Transverse colon (tissue), 4 donors: Measurements from ENCODE around the gene GABRG3. TPM values are rescaled to one million over a fixed set of nuclear protein-coding genes. Genes with fewer than 3 reads are reported as not detected.

Experiments used
- DNase-seq: peaks from one replicate; pipeline ENCODE4 v3.0.0-alpha.2; 2019
- H3K27ac ChIP-seq, 4 donors: fragments of 200-600 bp; sonication (generic); 2 replicates each; pipeline ENCODE4 v1.5.1; 2016 to 2018; ENCODE audit warnings: inconsistent platforms in 4 of 4
- H3K27me3 ChIP-seq: fragments of 200-600 bp; sonication (generic); 2 replicates; pipeline ENCODE4 v1.5.1; 2017; ENCODE audit warnings: inconsistent platforms
- H3K36me3 ChIP-seq, 4 donors: fragments of 200-600 bp; sonication (generic); 2 replicates each; pipeline ENCODE4 v1.5.1; 2017 to 2019; ENCODE audit warnings: inconsistent platforms in 4 of 4
- H3K4me1 ChIP-seq, 4 donors: fragments of 200-600 bp; sonication (generic); 2 replicates each; pipeline ENCODE4 v1.5.1; 2017 to 2020; ENCODE audit warnings: inconsistent platforms in 4 of 4
- H3K4me3 ChIP-seq, 4 donors: fragments of 200-600 bp; sonication (generic); 1 replicate in 1 of 4; 2 replicates in 3 of 4; pipeline versions ENCODE4 v1.5.1 to v1.6.1; 2017 to 2019; ENCODE audit warnings: inconsistent platforms in 4 of 4
- H3K9me3 ChIP-seq, 2 donors: fragments of 200-600 bp; sonication (generic); 2 replicates each; pipeline ENCODE4 v1.5.1; 2017 to 2019; ENCODE audit warnings: inconsistent platforms in 2 of 2
- EP300 ChIP-seq: sonication (generic); formaldehyde crosslinking; IDR thresholded peaks from one replicate; pipeline ENCODE4 v1.6.1; 2017; ENCODE audit warnings: antibody characterized with exemption, low read depth
- POLR2A ChIP-seq: fragments of 450-650 bp; IDR thresholded peaks from one replicate; pipeline ENCODE4 v1.6.1; 2016; ENCODE audit warnings: antibody characterized with exemption, mild to moderate bottlenecking, moderate library complexity
- POLR2AphosphoS5 ChIP-seq, 3 donors: sonication (generic); formaldehyde crosslinking; IDR thresholded peaks; one replicate each; pipeline ENCODE4 v1.6.1; 2016; ENCODE audit warnings: antibody characterized with exemption in 3 of 3
- WGBS, 2 donors: methylation state at CpG; one replicate each; pipeline ENCODE4 v1.1.5; 2018; ENCODE audit warnings: low coverage in 1 of 2; 5-methylcytosine and 5-hydroxymethylcytosine counted together
- in situ Hi-C, 4 donors: fragments of 200-750 bp; cut with MboI; loops; one replicate each; pipeline versions ENCODE4 v1.15.0 to v1.15.1; 2017; ENCODE audit warnings: low sequenced_read_pairs in 3 of 4, low pct_ligation_motif_present in 1 of 4, low pct_unique_long_range_greater_than_20kb in 1 of 4
- intact Hi-C: fragments of 100-400 bp; cut with DNase I; formaldehyde crosslinking; loops from one replicate; pipeline ENCODE4 v1.15.1; 2023; ENCODE audit warnings: low total_unique reads
- total RNA-seq, 4 donors: library from RNA; depleted of rRNA; stranded (reverse); fragments of >200 nt; gene quantifications; one replicate each; pipeline ENCODE4 v1.1.0, GENCODE V29; 2016
- TF ChIP-seq, protein P1 (sequence below), 5 experiments: fragments of 200-600 bp in 3 of 5; fragments of 450-650 bp in 2 of 5; sonication (generic) in 3 of 5; IDR thresholded peaks; 1 replicate in 2 of 5; 2 replicates in 3 of 5; pipeline ENCODE4 v1.5.1; 2016 to 2017; ENCODE audit warnings: antibody characterized with exemption in 5 of 5, inconsistent platforms in 3 of 5, mild to moderate bottlenecking in 2 of 5, moderate library complexity in 1 of 5

The GABRG3 gene
- total RNA-seq, 4 donors from 2014 or later: not detected

DNA sequence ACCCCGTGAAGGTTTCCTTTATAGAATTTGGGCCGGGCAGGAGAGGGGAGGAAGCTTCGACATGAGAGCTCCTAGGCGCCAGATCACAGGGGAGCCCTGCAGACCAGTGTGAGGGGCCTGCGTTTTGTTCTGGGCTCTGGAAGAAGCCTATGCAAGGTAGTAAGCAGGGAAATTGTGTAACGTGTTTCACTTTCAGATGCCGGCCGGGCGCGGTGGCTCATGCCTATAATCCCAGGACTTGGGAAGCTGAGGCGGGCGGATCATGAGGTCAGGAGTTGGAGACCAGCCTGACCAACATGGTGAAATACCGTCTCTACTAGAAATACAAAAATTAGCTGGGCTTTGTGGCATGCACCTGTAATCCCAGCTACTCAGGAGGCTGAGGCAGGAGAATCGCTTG is 65.2 kb downstream of the GABRG3 start:
- TF ChIP-seq EP300 (no peak), POLR2AphosphoS5 (IDR thresholded peaks at IDR 0.05) (no peak), POLR2A (no peak)
- TF ChIP-seq, protein P1, sequence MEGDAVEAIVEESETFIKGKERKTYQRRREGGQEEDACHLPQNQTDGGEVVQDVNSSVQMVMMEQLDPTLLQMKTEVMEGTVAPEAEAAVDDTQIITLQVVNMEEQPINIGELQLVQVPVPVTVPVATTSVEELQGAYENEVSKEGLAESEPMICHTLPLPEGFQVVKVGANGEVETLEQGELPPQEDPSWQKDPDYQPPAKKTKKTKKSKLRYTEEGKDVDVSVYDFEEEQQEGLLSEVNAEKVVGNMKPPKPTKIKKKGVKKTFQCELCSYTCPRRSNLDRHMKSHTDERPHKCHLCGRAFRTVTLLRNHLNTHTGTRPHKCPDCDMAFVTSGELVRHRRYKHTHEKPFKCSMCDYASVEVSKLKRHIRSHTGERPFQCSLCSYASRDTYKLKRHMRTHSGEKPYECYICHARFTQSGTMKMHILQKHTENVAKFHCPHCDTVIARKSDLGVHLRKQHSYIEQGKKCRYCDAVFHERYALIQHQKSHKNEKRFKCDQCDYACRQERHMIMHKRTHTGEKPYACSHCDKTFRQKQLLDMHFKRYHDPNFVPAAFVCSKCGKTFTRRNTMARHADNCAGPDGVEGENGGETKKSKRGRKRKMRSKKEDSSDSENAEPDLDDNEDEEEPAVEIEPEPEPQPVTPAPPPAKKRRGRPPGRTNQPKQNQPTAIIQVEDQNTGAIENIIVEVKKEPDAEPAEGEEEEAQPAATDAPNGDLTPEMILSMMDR (IDR thresholded peaks at IDR 0.05): no peak
- no peak for DNase-seq
- Histone ChIP-seq H3K27ac (no peak overlapping the region), H3K4me1 (no peaks in the 10 kb centered on the region), H3K4me3 (no peak overlapping the region), H3K9me3 (peaks cover 3 to 4% of the 10 kb centered on the region in 2 donors), H3K36me3 (no peaks in the 10 kb centered on the region), H3K27me3 (no peaks in the 10 kb centered on the region)
- 67 to 87% methylated on average over 4 to 14 of the region's 14 CpGs for WGBS, 2 donors
- intact Hi-C loops: no loop called here
- in situ Hi-C loops: loop anchor here in 1 of 4 donors (25.0 kb wide), 2 partner anchors 226 to 351 kb away; no protein-coding TSS in a partner anchor

- TF ChIP-seq, protein P1 (IDR thresholded peaks at IDR 0.05): no peak
- TF ChIP-seq POLR2AphosphoS5 (IDR thresholded peaks at IDR 0.05) (no peak), EP300 (no peak), POLR2A (no peak)
- 46 to 55% methylated on average over 2 of the region's 2 CpGs for WGBS, 2 donors
- Histone ChIP-seq H3K4me3 (no peak overlapping the region), H3K36me3 (no peaks in the 10 kb centered on the region), H3K9me3 (peaks cover 0 to 3% of the 10 kb centered on the region in 2 donors), H3K27me3 (no peaks in the 10 kb centered on the region), H3K27ac (no peak overlapping the region), H3K4me1 (no peaks in the 10 kb centered on the region)
- intact Hi-C loops: no loop called here
- DNase-seq: no peak
- in situ Hi-C loops: loop anchor here in 1 of 4 donors (25.0 kb wide), 2 partner anchors 225 to 350 kb away; no protein-coding TSS in a partner anchor
Observed at GRCh38 chr15:27037501-27037900, 66.5 kb downstream of the GABRG3 start.

DNA sequence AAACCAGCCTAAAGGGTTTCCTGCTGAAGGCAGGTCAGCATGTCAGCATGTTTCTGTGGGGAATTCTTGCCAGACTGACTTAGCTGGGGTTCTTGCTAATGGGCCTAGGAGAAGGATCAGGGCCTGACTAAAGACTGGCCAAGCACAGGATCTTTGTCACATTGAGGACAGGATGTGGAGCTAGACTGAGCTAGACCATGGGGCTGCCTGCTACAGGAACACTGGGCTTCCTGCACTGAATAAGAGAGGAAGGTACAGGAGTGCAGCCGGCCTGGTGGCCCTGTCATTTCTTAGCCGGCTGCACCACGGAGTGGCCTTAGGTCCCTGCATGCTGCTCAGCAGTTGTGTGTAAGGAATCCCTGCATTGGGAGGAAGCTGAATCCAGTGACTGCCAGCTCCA is 68.2 kb downstream of the GABRG3 start:
- no peaks in the 10 kb centered on the region for H3K4me1 ChIP-seq
- peaks cover 0 to 3% of the 10 kb centered on the region in 2 donors for H3K9me3 ChIP-seq
- intact Hi-C loops (no loop called here), in situ Hi-C loops (loop anchor here in 1 of 4 donors (25.0 kb wide), 2 partner anchors 223 to 348 kb away; no protein-coding TSS in a partner anchor)
- no peak for DNase-seq
- 65% methylated on average over 3 of the region's 3 CpGs; no CpG with 5 or more reads in 1 of the 2 donors for WGBS, 2 donors
- no peak overlapping the region for H3K27ac ChIP-seq
- H3K36me3 ChIP-seq: no peaks in the 10 kb centered on the region
- H3K27me3 ChIP-seq: no peaks in the 10 kb centered on the region
- no peak overlapping the region for H3K4me3 ChIP-seq
- TF ChIP-seq POLR2A (no peak), POLR2AphosphoS5 (IDR thresholded peaks at IDR 0.05) (no peak)
- TF ChIP-seq, protein P1 (IDR thresholded peaks at IDR 0.05): no peak

DNA sequence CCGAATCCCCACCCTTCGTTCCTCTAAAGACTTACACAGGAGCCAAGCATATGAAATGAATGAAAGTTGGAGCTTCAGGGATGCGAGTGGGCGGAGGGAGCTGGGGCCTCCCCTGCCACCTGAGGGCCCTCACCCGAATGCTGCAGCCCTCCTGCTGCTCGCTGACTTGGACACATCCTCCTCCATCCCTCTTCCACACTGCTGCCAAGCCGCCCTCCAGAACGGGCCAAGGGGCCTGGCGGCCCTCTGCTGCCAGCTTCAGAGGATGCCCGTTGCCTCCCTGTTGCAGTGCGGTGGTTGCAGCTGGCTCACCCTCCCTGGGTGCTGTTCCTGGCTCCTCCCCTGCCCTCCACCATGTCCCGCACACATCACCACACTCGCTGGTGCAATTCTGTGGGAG is 71.2 kb downstream of the GABRG3 start:
- no peaks in the 10 kb centered on the region for H3K9me3 ChIP-seq
- 90% methylated on average over 13 of the region's 13 CpGs; no CpG with 5 or more reads in 1 of the 2 donors for WGBS, 2 donors
- in situ Hi-C loops: loop anchor here in 1 of 4 donors (25.0 kb wide), 2 partner anchors 220 to 345 kb away; no protein-coding TSS in a partner anchor
- H3K4me3 ChIP-seq: no peak overlapping the region
- DNase-seq: no peak
- H3K27me3 ChIP-seq: no peaks in the 10 kb centered on the region
- intact Hi-C loops: no loop called here
- TF ChIP-seq EP300: no peak
- TF ChIP-seq, protein P1 (IDR thresholded peaks at IDR 0.05): no peak
- no peaks in the 10 kb centered on the region for H3K4me1 ChIP-seq
- no peak overlapping the region for H3K27ac ChIP-seq
- no peaks in the 10 kb centered on the region for H3K36me3 ChIP-seq
